GM23248 (cell line): ENCODE data around the gene RBM3. TPM values are rescaled to one million over a fixed set of nuclear protein-coding genes. Genes with fewer than 3 reads are reported as not detected.

Experiments
- DNase-seq: peaks from one replicate; pipeline ENCODE4 v3.0.0-alpha.2; 2015
- H2AFZ ChIP-seq: fragments of 200-600 bp; sonication (generic); 2 replicates; pipeline ENCODE4 v1.6.1; 2016; ENCODE audit warnings: antibody characterized with exemption
- H3F3A ChIP-seq: fragments of 200-600 bp; sonication (generic); 2 replicates; pipeline ENCODE4 v1.6.1; 2016; ENCODE audit warnings: mild to moderate bottlenecking, antibody characterized with exemption, mixed run types; ENCODE audit not compliant: insufficient read depth
- H3K27ac ChIP-seq: fragments of 200-600 bp; sonication (generic); 2 replicates; pipeline ENCODE4 v1.5.1; 2016; ENCODE audit warnings: mild to moderate bottlenecking
- H3K27me3 ChIP-seq: fragments of 200-600 bp; sonication (generic); replicated peaks from 2 replicates; pipeline ENCODE4 v1.6.1; 2016; ENCODE audit warnings: mild to moderate bottlenecking; ENCODE audit not compliant: insufficient read depth
- H3K36me3 ChIP-seq: fragments of 200-600 bp; sonication (generic); 2 replicates; pipeline ENCODE4 v1.6.1; 2016; ENCODE audit warnings: low read depth, mild to moderate bottlenecking
- H3K4me1 ChIP-seq: fragments of 200-600 bp; sonication (generic); 2 replicates; pipeline ENCODE4 v1.6.1; 2016; ENCODE audit warnings: mild to moderate bottlenecking; ENCODE audit not compliant: insufficient read depth
- H3K4me2 ChIP-seq: fragments of 200-600 bp; sonication (generic); one replicate; pipeline ENCODE4 v1.6.1; 2016; ENCODE audit warnings: mild to moderate bottlenecking; ENCODE audit not compliant: unreplicated experiment
- H3K4me3 ChIP-seq: fragments of 200-600 bp; sonication (generic); 2 replicates; pipeline ENCODE4 v1.5.1; 2016; ENCODE audit warnings: mild to moderate bottlenecking
- H3K79me2 ChIP-seq: fragments of 200-600 bp; sonication (generic); 2 replicates; pipeline ENCODE4 v1.6.1; 2016; ENCODE audit warnings: mild to moderate bottlenecking; ENCODE audit not compliant: insufficient read depth
- H3K9ac ChIP-seq: fragments of 200-600 bp; sonication (generic); 2 replicates; pipeline ENCODE4 v1.6.1; 2016; ENCODE audit warnings: mild to moderate bottlenecking
- H3K9me2 ChIP-seq: fragments of 200-600 bp; sonication (generic); 2 replicates; pipeline ENCODE4 v1.6.1; 2016; ENCODE audit warnings: mixed run types, mild to moderate bottlenecking, moderate library complexity; ENCODE audit not compliant: insufficient read depth
- H3K9me3 ChIP-seq: fragments of 200-600 bp; sonication (generic); one replicate; pipeline ENCODE4 v1.6.1; 2017; ENCODE audit warnings: low read depth
- H4K20me1 ChIP-seq: fragments of 200-600 bp; sonication (generic); 2 replicates; pipeline ENCODE4 v1.6.0; 2016; ENCODE audit not compliant: insufficient read depth
- EZH2 ChIP-seq: fragments of 200-600 bp; sonication (generic); IDR thresholded peaks from 2 replicates; pipeline ENCODE4 v1.6.1; 2018; ENCODE audit warnings: antibody characterized with exemption, mild to moderate bottlenecking; ENCODE audit not compliant: insufficient read depth, poor library complexity, severe bottlenecking
- EZH2phosphoT487 ChIP-seq: fragments of 200-600 bp; sonication (generic); IDR thresholded peaks from 2 replicates; pipeline ENCODE4 v1.6.1; 2018; ENCODE audit warnings: antibody characterized with exemption, moderate library complexity, mild to moderate bottlenecking, low read depth; ENCODE audit not compliant: insufficient read depth
- WGBS, 2 experiments: methylation state at CpG; one replicate each; pipeline ENCODE4 v1.1.6; 2015 to 2017; ENCODE audit warnings: low lambda C conversion rate in 2 of 2, low coverage in 1 of 2; ENCODE audit errors: missing lambda C conversion rate in 2 of 2; 5-methylcytosine and 5-hydroxymethylcytosine counted together
- in situ Hi-C: fragments of 300-500 bp; cut with MboI; formaldehyde crosslinking; loops from 2 replicates; pipeline ENCODE4 v1.15.0; 2020
- polyA plus RNA-seq: library from polyadenylated mRNA; unstranded; fragments of >200 nt; fragmentation: Nextera tagmentation; extraction: Ambion mirVana; gene quantifications from 2 replicates; pipeline ENCODE4 v1.2.1, GENCODE V29; 2016
- total RNA-seq: library from RNA; depleted of rRNA; stranded (reverse); fragments of >200 nt; shearing (Covaris generic); gene quantifications from 2 replicates; pipeline ENCODE4 v1.2.3, GENCODE V29; 2014

The RBM3 gene
- total and polyA plus RNA-seq, 2 experiments from 2014 or later, result 143 to 188 TPM

DNA sequence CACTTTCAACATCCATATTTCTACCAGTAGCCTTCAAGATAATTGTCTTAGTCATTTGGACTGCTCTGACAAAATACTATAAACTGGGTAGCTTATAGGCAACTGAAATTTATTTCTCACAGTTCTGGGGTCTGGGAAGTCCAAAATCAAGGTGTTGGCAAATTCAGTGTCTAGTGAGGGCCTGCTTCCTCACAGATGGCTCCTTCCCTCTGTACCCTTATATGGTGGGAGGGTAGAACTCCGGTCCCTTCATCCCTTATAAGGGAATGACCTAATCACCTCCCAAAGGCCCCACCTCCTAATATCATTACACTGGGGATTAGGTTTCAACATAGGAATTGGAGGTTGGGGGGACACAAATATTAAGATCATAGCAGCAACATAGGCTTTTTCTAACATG is 42.1 kb upstream of the RBM3 start:
- H2AFZ ChIP-seq, result peak overlapping the region; percentile 59
- peak overlapping the region; percentile 97 for H3K27ac ChIP-seq
- H3K9me3 ChIP-seq, result no peaks in the 10 kb centered on the region
- peak; percentile 40 for DNase-seq
- no peaks in the 10 kb centered on the region for H3K9me2 ChIP-seq
- WGBS, 2 experiments, result 89 to 92% methylated on average over 1 of the region's 1 CpG
- H3K9ac ChIP-seq, result peak overlapping the region; percentile 75
- peak overlapping the region; percentile 51 for H3K4me2 ChIP-seq
- no peaks in the 10 kb centered on the region for H3K79me2 ChIP-seq
- H3K4me1 ChIP-seq, result peaks cover 23% of the 10 kb centered on the region
- peaks cover 28% of the 10 kb centered on the region for H3F3A ChIP-seq
- no peaks in the 10 kb centered on the region for H3K27me3 ChIP-seq
- TF ChIP-seq EZH2, result no peak
- no peak for TF ChIP-seq EZH2phosphoT487
- H4K20me1 ChIP-seq, result no peaks in the 10 kb centered on the region
- no peak overlapping the region for H3K4me3 ChIP-seq
- H3K36me3 ChIP-seq, result no peaks in the 10 kb centered on the region
- in situ Hi-C loops, result no loop called here

DNA sequence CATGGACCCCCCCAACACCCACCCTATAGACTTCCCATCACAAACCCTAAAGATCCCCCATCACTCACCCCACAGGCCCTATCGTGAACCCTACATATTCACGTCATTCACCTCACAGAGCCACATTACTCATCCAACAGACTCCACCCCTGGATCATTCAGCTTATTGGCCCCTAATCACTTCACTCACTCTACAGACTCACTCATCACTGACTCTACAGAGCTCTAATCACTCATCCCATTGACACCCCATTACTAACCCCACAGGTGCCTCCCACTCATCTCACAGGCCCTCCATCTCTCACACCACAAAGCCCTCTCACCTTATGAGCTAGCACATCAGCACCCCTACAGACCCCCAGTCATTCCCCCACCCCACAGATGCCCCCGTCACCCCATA is 41.1 kb upstream of the RBM3 start:
- no peaks in the 10 kb centered on the region for H3K27me3 ChIP-seq
- H3K9ac ChIP-seq, result no peak overlapping the region
- no peak overlapping the region for H3K4me2 ChIP-seq
- in situ Hi-C loops, result no loop called here
- no peaks in the 10 kb centered on the region for H3K36me3 ChIP-seq
- H4K20me1 ChIP-seq, result no peaks in the 10 kb centered on the region
- no peak for DNase-seq
- no peaks in the 10 kb centered on the region for H3K79me2 ChIP-seq
- no peaks in the 10 kb centered on the region for H3K9me2 ChIP-seq
- H3K9me3 ChIP-seq, result no peaks in the 10 kb centered on the region
- H3K27ac ChIP-seq, result no peak overlapping the region
- H3K4me3 ChIP-seq, result no peak overlapping the region
- no peak overlapping the region for H2AFZ ChIP-seq
- TF ChIP-seq EZH2phosphoT487 (no peak), EZH2 (no peak)
- H3F3A ChIP-seq, result peaks cover 31% of the 10 kb centered on the region
- peaks cover 29% of the 10 kb centered on the region for H3K4me1 ChIP-seq
- WGBS, 2 experiments, result 30 to 76% methylated on average over 2 to 3 of the region's 3 CpGs

DNA sequence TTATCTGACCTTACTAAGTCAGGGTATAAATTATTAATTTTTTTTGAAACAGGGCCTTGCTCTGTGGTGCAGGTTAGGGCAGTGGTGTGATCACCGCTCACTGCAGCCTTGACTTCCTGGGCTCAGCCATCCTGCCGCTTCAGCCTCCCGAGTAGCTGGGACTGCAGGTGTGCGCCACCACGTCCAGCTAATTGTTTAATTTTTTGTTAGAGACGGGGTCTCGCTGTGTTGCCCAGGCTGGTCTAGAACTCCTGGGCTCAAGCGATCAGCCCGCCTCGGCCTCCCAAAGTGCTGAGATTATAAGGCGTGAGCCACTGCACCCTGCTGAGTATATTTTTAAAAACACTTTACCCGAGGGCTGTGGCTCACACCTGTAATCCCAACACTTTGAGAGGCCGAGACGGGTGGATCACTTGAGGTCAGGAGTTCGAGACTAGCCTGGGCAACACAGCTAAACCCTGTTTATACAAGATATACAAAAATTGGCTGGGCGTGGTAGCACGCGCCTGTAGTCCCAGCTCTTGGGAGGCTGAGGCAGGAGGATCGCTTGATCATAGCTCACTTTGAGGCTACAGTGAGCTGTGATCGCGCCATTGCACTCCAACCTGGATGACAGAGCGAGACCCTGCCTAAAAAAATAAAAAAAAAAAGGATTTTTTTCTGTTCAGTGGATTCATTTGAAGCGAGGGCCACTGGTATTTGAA is 35.5 kb upstream of the RBM3 start:
- in situ Hi-C loops, result no loop called here
- DNase-seq, result no peak
- H3F3A ChIP-seq, result peaks cover 8% of the 10 kb centered on the region; the same call in 1 of the 2 replicates
- peak overlapping the region; percentile 92 for H3K4me3 ChIP-seq
- H2AFZ ChIP-seq, result 0 out of 2 replicates have a peak overlapping the region, but pooled peaks have one; percentile 51
- TF ChIP-seq EZH2phosphoT487 (no peak), EZH2 (no peak)
- H3K4me2 ChIP-seq, result no peak overlapping the region
- peaks cover 25% of the 10 kb centered on the region for H3K79me2 ChIP-seq
- H3K9me2 ChIP-seq, result no peaks in the 10 kb centered on the region
- no peaks in the 10 kb centered on the region for H3K9me3 ChIP-seq
- 85 to 93% methylated on average over 19 to 22 of the region's 23 CpGs for WGBS, 2 experiments
- peak overlapping the region; percentile 33; the same call in 1 of the 2 replicates for H3K27ac ChIP-seq
- H3K36me3 ChIP-seq, result no peaks in the 10 kb centered on the region
- H3K9ac ChIP-seq, result peak overlapping the region; percentile 93
- H3K27me3 ChIP-seq, result no peaks in the 10 kb centered on the region
- peaks cover 6% of the 10 kb centered on the region; the same call in 1 of the 2 replicates for H3K4me1 ChIP-seq
- no peaks in the 10 kb centered on the region for H4K20me1 ChIP-seq

GRCh38 chrX:48539345-48540027 is 34.8 kb upstream of the RBM3 start, which contains the start of gene TBC1D25:
TSS of gene TBC1D25 (plus strand) at chrX:48539714. CDS start at chrX:48539798, 84 bp downstream.
- Histone ChIP-seq H3K27ac (peak within 1 kb of the TSS; percentile 51), H3K27me3 (no peaks in the 10 kb centered on the region), H3K9me3 (no peaks in the 10 kb centered on the region), H2AFZ (peak within 1 kb of the TSS; percentile 92), H3K4me1 (peaks cover 6% of the 10 kb centered on the region; the same call in 1 of the 2 replicates), H3F3A (peaks cover 8% of the 10 kb centered on the region; the same call in 1 of the 2 replicates), H3K4me2 (peak within 1 kb of the TSS; percentile 80), H3K36me3 (no peaks in the 10 kb centered on the region), H3K9me2 (no peaks in the 10 kb centered on the region), H4K20me1 (no peaks in the 10 kb centered on the region), H3K79me2 (peaks cover 25% of the 10 kb centered on the region), H3K4me3 (peak within 1 kb of the TSS; percentile 92), H3K9ac (peak within 1 kb of the TSS; percentile 93)
- WGBS, 2 experiments, result 1 to 3% methylated on average over 11 to 38 of the region's 59 CpGs
- peak; percentile 95 for DNase-seq
- in situ Hi-C loops, result no loop called here
- TF ChIP-seq EZH2, result no peak
